HPDE6-E6E7 (cell line): ENCODE results near the gene DAGLA.
A peak's percentile ranks its signal among the peaks of the same experiment; 100 is the strongest.

Experiments used
- DNase-seq: peaks from one replicate; pipeline ENCODE4 v3.0.0; 2011; ENCODE audit warnings: missing footprints; ENCODE audit errors: extremely low spot score

The DAGLA gene

DNA sequence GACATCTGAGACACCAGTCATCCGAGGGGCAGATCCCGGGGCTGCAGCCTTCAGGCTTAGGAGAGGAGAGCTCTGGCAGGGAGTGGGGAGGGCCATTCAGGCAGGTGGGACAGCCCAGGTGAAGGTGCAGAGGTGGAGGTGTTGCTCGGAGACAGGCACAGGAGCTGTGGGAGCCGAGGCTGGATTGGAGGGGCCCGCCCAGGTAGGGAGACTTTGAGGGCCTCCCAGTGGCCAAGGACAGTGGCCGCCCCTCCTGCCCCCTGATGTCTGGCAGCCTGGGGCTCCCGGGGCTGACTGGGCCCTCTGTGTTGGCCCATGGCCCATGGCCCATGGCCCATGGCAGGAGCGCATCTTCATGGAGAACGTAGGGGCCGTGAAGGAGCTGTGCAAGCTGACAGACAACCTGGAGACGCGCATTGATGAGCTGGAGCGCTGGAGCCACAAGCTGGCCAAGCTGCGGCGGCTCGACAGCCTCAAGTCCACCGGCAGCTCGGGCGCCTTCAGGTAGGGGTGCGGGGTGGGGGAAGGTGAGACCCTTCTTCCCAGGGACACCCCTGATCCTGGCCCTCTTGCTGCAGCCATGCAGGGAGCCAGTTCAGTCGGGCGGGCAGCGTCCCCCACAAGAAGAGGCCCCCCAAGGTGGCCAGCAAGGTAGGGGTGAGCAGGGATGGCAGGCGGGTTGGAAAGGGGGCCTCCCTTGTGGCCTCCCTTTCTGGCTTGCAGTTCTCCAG, 98.9 kb downstream of the DAGLA start:
- no peak for DNase-seq

DNA sequence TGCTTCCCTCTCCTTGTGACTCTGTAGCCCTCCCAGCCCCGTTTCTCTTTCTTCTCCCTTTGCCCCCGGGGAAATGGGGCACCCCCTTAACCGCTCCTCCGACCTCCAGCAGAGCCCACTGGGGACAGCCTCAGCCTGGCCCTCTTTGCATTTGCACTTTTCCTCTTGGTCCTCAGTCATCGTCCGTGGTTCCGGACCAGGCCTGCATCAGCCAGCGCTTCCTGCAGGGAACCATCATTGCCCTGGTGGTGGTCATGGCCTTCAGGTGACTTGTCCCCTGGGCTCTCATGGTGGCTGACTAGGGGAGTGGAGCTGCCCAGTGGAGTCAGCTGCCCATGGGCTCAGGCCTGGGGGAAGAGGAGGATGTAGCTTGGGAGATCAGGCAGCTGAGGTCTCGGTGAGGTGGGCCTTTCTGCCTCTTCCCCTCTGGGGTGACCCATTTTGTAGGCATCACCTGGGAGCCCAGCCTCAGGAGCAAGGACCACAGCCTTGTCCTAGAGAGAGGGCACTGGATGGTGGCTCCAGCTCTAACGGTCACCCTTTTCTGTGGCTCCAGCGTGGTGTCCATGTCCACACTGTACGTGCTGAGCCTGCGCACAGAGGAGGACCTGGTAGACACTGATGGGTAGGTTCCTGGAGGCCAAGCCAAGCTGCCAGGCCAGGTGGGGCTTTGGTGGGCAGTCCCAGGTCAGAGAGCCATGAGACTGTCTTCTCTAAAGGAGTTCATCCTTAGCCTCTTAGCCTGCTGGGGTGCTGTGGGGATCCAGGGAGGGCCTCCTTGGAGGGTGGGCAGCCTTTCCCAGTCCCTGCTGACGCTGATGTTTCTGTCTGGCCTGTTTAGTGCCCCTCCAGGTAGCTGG, 99.7 kb downstream of the DAGLA start:
- no peak for DNase-seq

GRCh38 chr11:61780581-61781162, 100.5 kb downstream of the DAGLA start:
- no peak for DNase-seq

GRCh38 chr11:61781585-61781984, 101.4 kb downstream of the DAGLA start:
- no peak for DNase-seq

DNA sequence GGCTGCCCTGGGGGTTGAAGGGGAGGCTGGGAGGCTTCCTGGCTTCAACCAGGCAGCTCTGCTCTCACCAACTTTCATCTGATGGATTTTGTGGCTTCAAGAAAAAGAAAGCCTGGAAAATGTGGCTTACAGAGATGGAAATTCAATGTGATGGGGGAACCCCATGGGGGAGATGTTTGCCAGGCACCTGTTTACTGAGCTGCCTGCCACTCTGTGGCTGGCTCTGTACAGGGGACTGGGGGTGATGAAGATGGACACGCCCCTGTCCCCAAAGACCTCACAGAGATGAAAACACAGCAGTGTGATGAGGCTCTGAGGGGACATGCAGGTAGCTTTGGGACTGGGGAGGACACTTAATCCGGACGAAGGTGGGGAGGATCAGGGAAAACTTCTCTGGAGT, 102.1 kb downstream of the DAGLA start:
- no peak for DNase-seq

- DNase-seq, result no peak
Measured at GRCh38 chr11:61782841-61783240, 102.7 kb downstream of the DAGLA start.

GRCh38 chr11:61783717-61784505, 103.7 kb downstream of the DAGLA start:
- DNase-seq, result no peak

DNA sequence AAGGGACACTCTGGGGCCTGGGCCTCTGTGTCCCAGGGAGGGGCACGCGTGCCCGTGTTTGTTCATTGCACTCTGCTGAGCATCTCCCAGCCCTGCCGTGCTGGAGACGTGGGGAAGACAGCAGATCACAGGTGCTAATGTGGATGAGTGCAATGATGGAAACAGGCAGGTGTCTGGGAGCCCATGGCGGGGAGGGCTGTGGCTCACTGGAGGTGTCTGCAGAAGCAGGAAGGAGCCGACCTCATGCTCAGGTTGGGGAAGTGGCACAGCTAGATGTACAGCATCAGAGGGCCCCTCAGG, 104.3 kb downstream of the DAGLA start:
- DNase-seq, result no peak

DNA sequence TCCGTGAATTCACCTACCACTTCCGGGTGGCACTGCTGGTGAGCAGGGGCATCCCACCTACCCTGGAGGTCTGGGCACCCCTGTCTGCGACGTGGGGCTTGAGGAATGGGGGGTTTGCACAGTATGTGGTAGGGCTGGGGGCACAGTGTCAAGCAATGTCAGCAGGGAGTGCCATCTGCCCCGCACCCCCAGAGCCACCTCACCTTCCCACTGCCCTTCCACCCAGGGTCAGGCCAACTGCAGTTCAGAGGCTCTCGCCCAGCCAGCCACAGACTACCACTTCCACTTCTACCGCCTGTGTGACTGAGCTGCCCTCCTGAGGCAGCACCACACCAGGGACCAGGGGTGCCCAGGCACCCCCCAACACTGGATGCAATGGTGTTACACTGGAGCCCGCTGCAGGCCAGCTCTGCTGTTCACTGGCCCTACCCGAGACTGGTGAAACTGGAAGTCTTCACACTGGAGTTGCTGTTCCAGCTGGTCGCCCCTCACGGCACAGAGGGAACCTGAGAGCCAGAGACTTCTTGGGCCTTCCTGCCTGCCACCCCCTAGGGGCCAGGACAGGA, 105.7 kb downstream of the DAGLA start:
- DNase-seq, result no peak

DNA sequence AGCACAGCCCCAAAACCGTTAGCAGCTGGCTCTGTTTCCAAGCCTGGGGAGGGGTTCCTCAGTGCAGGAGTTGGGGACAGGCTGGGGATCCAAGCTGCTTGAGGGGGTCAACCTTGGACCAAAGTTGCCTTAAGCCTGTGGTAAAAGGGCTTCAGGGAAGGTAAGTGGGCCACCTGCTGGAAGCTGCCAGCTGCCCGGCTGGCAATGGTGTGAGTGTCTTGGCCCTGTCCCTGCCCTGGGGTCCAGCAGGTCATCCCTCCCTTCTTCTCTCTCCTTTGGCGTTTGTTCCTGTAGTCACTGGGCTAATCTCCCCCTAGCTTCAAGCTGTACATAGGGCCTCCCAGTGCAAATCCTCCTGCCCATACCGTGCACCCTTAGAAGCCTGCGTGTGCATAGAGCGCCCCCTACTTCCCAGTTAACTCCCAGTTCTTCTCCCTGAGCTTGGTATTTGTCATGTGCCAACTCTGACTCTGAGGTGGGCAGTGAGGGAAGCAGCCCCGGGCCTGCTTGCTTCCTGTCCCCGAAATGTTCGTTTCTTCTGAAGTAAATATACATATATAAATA, 107.8 kb downstream of the DAGLA start:
- no peak for DNase-seq

- DNase-seq, result no peak
Measured at GRCh38 chr11:61791737-61792309, 111.6 kb downstream of the DAGLA start.

DNA sequence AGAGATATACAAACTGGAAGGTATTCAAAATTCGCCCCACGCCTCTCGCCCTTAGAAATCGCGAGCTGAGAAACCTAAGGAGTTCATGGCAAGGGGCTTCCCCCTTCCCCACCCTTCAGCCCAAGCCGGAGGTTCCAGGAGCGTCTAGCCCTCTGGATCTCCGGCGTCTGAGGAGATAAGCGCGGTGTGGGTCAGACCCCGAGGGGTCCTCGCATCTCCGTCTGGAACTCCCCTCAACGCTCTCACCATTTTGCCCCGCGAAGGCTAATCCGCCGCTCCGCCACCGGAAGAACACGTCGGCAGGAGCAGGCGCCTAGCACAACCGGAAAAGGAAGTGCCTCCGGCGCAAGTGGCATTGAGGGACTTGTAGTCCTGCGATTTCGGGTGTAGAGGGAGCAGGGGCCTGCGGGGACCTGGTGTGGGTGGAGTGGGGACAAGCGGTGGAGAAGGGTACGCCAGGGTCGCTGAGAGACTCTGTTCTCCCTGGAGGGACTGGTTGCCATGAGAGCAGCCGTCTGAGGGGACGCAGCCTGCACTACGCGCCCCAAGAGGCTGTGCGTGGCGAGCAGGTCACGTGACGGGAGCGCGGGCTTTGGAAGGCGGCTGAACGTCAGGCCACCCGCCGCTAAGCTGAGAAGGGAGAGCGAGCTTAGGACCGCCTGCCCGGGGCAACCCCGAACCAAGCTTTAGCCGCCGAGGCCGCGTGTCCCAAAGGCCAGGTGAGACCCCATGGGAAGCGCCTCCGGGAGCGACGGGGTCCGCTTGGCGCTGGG, 112.3 kb downstream of the DAGLA start, which contains the start of the genes FEN1 and TMEM258:
Gene FEN1 (plus strand): TSS at position 602 of the 773 bp plus-strand sequence. CDS start 2,451 bp downstream, outside the sequence.
Gene TMEM258 (minus strand): TSS at position 290 of the 773 bp plus-strand sequence. CDS start 41 bp downstream, at position 249.
- DNase-seq, result peak; percentile 90

- DNase-seq, result no peak
Measured at GRCh38 chr11:61793083-61793828, 113.1 kb downstream of the DAGLA start.

DNA sequence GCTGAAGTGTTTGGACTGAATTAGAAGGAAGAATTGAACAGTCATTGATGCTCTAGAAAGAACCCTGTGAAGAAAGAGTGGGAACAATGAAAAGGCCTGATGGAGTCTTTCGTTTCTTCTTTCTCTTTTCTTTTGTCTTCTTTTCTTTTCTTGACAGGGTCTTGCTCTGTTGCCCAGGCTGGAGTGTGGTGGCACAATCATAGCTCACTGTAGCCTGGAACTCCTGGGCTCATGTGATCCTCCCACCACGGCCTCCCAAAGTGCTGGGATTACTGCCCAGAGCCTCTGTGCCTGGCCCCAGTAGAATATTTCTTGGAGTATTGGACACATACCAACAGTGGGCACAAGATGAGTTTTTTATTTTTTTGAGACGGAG, 113.6 kb downstream of the DAGLA start:
- DNase-seq, result no peak

- DNase-seq, result no peak
Measured at GRCh38 chr11:61794579-61794978, 114.4 kb downstream of the DAGLA start.

DNA sequence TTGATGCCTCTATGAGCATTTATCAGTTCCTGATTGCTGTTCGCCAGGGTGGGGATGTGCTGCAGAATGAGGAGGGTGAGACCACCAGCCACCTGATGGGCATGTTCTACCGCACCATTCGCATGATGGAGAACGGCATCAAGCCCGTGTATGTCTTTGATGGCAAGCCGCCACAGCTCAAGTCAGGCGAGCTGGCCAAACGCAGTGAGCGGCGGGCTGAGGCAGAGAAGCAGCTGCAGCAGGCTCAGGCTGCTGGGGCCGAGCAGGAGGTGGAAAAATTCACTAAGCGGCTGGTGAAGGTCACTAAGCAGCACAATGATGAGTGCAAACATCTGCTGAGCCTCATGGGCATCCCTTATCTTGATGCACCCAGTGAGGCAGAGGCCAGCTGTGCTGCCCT, 115.3 kb downstream of the DAGLA start:
- DNase-seq, result no peak

DNA sequence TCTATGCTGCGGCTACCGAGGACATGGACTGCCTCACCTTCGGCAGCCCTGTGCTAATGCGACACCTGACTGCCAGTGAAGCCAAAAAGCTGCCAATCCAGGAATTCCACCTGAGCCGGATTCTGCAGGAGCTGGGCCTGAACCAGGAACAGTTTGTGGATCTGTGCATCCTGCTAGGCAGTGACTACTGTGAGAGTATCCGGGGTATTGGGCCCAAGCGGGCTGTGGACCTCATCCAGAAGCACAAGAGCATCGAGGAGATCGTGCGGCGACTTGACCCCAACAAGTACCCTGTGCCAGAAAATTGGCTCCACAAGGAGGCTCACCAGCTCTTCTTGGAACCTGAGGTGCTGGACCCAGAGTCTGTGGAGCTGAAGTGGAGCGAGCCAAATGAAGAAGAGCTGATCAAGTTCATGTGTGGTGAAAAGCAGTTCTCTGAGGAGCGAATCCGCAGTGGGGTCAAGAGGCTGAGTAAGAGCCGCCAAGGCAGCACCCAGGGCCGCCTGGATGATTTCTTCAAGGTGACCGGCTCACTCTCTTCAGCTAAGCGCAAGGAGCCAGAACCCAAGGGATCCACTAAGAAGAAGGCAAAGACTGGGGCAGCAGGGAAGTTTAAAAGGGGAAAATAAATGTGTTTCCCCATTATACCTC, 115.8 kb downstream of the DAGLA start:
- DNase-seq, result no peak
